GM12892 (cell line): ENCODE results near the gene PTPN4.

Experiments used
- POLR2A ChIP-seq: IDR thresholded peaks from 2 replicates; pipeline ENCODE4 v1.6.1; 2011; ENCODE audit warnings: low read depth, low read length, control low read depth
- POLR2AphosphoS5 ChIP-seq: IDR thresholded peaks from 2 replicates; pipeline ENCODE4 v1.6.1; 2011; ENCODE audit warnings: low read depth, low read length, control low read depth

GRCh38 chr2:119818792-119819191, 59.1 kb downstream of the PTPN4 start:
- no peak for TF ChIP-seq POLR2A
- no peak for TF ChIP-seq POLR2AphosphoS5
